Prostate gland (tissue), 2 donors: ENCODE measurements around the gene KCNJ6.

Source experiments
- POLR2A ChIP-seq: fragments of 450-650 bp; IDR thresholded peaks from one replicate; pipeline ENCODE4 v1.6.1; 2016; ENCODE audit warnings: antibody characterized with exemption, mild to moderate bottlenecking
- TF ChIP-seq, protein P1 (sequence below), 4 experiments: fragments of 200-600 bp in 2 of 4; fragments of 450-650 bp in 2 of 4; sonication (generic) in 2 of 4; IDR thresholded peaks; 1 replicate in 3 of 4; 2 replicates in 1 of 4; pipeline ENCODE4 v1.5.1; 2016 to 2019; ENCODE audit warnings: antibody characterized with exemption in 4 of 4, mild to moderate bottlenecking in 2 of 4, moderate library complexity in 2 of 4

DNA sequence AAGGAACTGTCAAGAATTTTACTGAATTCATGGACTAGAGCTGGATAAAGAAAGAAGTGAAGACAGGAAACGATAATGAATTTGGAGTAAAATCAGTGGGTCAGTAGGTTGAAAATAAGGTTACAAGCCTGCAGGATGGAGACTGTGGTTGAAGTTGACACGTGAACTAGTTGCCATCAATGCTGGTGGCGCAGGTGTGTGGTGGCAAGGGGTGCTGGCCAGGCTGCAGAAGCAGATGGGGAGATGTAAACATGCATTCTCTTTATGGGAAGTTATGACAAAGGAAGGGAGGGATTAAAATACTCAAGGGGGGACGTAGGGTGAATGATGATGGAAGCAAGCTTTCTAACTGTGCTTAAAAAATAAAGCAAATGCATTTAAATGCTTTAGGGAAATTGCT is 263.1 kb downstream of the KCNJ6 start:
- TF ChIP-seq, protein P1, sequence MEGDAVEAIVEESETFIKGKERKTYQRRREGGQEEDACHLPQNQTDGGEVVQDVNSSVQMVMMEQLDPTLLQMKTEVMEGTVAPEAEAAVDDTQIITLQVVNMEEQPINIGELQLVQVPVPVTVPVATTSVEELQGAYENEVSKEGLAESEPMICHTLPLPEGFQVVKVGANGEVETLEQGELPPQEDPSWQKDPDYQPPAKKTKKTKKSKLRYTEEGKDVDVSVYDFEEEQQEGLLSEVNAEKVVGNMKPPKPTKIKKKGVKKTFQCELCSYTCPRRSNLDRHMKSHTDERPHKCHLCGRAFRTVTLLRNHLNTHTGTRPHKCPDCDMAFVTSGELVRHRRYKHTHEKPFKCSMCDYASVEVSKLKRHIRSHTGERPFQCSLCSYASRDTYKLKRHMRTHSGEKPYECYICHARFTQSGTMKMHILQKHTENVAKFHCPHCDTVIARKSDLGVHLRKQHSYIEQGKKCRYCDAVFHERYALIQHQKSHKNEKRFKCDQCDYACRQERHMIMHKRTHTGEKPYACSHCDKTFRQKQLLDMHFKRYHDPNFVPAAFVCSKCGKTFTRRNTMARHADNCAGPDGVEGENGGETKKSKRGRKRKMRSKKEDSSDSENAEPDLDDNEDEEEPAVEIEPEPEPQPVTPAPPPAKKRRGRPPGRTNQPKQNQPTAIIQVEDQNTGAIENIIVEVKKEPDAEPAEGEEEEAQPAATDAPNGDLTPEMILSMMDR (IDR thresholded peaks at IDR 0.05), result no peak
- no peak for TF ChIP-seq POLR2A
